NB4 (cell line): ENCODE data around the gene ABCB8.

Experiments used
- DNase-seq: peaks from one replicate; pipeline ENCODE4 v3.0.0; 2010; ENCODE audit warnings: low read depth
- H3K4me3 ChIP-seq: one replicate; pipeline ENCODE4 v1.5.1; 2011; ENCODE audit warnings: mild to moderate bottlenecking, low read depth, low read length, moderate library complexity
- CTCF ChIP-seq: IDR thresholded peaks from one replicate; pipeline ENCODE4 v1.5.1; 2012; ENCODE audit warnings: low read depth, low read length
- MAX ChIP-seq: IDR thresholded peaks from 2 replicates; pipeline ENCODE4 v1.6.1; 2011; ENCODE audit warnings: low read depth, low read length
- MYC ChIP-seq: IDR thresholded peaks from 2 replicates; pipeline ENCODE4 v1.6.1; 2011; ENCODE audit warnings: low read depth, low read length
- POLR2A ChIP-seq: IDR thresholded peaks from 2 replicates; pipeline ENCODE4 v1.6.1; 2011; ENCODE audit warnings: mild to moderate bottlenecking; ENCODE audit not compliant: insufficient read length; ENCODE audit errors: extremely low read depth

Gene ABCB8

GRCh38 chr7:150986099-150986512, 42.1 kb upstream of the ABCB8 start:
- DNase-seq = peak; percentile 80
- H3K4me3 ChIP-seq = no peak overlapping the region
- no peak for TF ChIP-seq MYC
- peak; percentile 96 for TF ChIP-seq CTCF
- TF ChIP-seq POLR2A = no peak

- no peak for TF ChIP-seq MAX
- TF ChIP-seq POLR2A = no peak
- TF ChIP-seq MYC = no peak
- TF ChIP-seq CTCF = no peak
- no peak overlapping the region for H3K4me3 ChIP-seq
- DNase-seq = no peak
Measured at GRCh38 chr7:150986556-150986955, 41.7 kb upstream of the ABCB8 start.

- no peak overlapping the region for H3K4me3 ChIP-seq
- TF ChIP-seq POLR2A (no peak), MAX (no peak), CTCF (peak; percentile 97), MYC (no peak)
- DNase-seq = peak; percentile 82
Measured at GRCh38 chr7:150988230-150989226, 39.7 kb upstream of the ABCB8 start.

DNA sequence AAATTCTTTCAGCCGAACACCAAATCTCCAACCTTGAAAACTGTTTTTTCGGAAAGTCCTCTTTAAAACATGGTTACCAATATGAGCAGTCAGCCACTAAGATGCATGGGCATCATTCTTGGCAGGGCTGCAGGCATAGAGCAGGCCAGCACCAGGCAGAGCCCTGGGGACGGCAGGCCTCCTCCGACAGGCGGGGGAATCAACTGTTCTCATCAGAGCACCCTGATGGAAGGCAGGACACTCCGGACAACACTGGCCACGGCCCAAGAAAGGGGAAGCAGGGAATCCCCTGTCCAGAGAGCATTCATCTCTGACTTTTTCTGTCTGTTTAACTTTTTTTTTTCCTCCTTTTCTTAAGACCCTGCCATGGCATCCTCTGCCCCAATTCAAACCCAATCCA, 38.8 kb upstream of the ABCB8 start:
- no peak overlapping the region for H3K4me3 ChIP-seq
- no peak for DNase-seq
- TF ChIP-seq MYC (no peak), CTCF (no peak), POLR2A (no peak), MAX (no peak)

GRCh38 chr7:150990416-150991186, 37.6 kb upstream of the ABCB8 start, which contains the start of gene NOS3:
Gene NOS3, plus strand, starts transcription at chr7:150991017. Its CDS starts 2,787 bp downstream, at chr7:150993804.
- TF ChIP-seq MAX = no peak
- no peak for TF ChIP-seq CTCF
- no peak for TF ChIP-seq MYC
- TF ChIP-seq POLR2A = no peak
- DNase-seq = no peak
- no peak within 1 kb of the TSS for H3K4me3 ChIP-seq
